HEK293 (cell line): ENCODE measurements around the gene ARID1A.

Source experiments
- BCL11A ChIP-seq: fragments of 450-650 bp; formaldehyde crosslinking; IDR thresholded peaks from 2 replicates; pipeline ENCODE4 v1.5.1; 2016; ENCODE audit warnings: low read depth, missing biosample characterization, missing genetic modification characterization
- BCL11B ChIP-seq: fragments of 450-650 bp; formaldehyde crosslinking; IDR thresholded peaks from 2 replicates; pipeline ENCODE4 v1.5.1; 2016; ENCODE audit warnings: low read depth, missing biosample characterization, missing genetic modification characterization
- FEZF1 ChIP-seq: fragments of 450-650 bp; formaldehyde crosslinking; IDR thresholded peaks from 2 replicates; pipeline ENCODE4 v1.5.1; 2016; ENCODE audit warnings: missing biosample characterization, missing genetic modification characterization
- GLI2 ChIP-seq: fragments of 450-650 bp; formaldehyde crosslinking; IDR thresholded peaks from 2 replicates; pipeline ENCODE4; 2017; ENCODE audit warnings: missing biosample characterization, missing genetic modification characterization, low read depth, borderline replicate concordance
- KLF8 ChIP-seq: fragments of 450-650 bp; formaldehyde crosslinking; IDR thresholded peaks from 2 replicates; pipeline ENCODE4 v1.5.1; 2016; ENCODE audit warnings: missing biosample characterization, missing genetic modification characterization
- PRDM6 ChIP-seq: fragments of 450-650 bp; formaldehyde crosslinking; IDR thresholded peaks from 2 replicates; pipeline ENCODE4 v1.5.1; 2017; ENCODE audit warnings: missing biosample characterization, missing genetic modification characterization
- RBAK ChIP-seq: fragments of 450-650 bp; formaldehyde crosslinking; IDR thresholded peaks from 2 replicates; pipeline ENCODE4 v1.5.1; 2016; ENCODE audit warnings: missing biosample characterization, missing genetic modification characterization
- SETDB1 ChIP-seq: IDR thresholded peaks from one replicate; pipeline ENCODE4 v1.6.1; 2017; ENCODE audit warnings: mild to moderate bottlenecking, low read length, moderate library complexity, mixed read lengths; ENCODE audit not compliant: insufficient read length
- SP3 ChIP-seq: fragments of 450-650 bp; formaldehyde crosslinking; IDR thresholded peaks from 2 replicates; pipeline ENCODE4 v1.5.1; 2016; ENCODE audit warnings: missing biosample characterization, missing genetic modification characterization
- ZBTB21 ChIP-seq: fragments of 450-650 bp; formaldehyde crosslinking; IDR thresholded peaks from 2 replicates; pipeline ENCODE4 v1.5.1; 2017; ENCODE audit warnings: missing biosample characterization, missing genetic modification characterization
- ZBTB49 ChIP-seq: fragments of 450-650 bp; formaldehyde crosslinking; IDR thresholded peaks from 2 replicates; pipeline ENCODE4 v1.5.1; 2016; ENCODE audit warnings: missing biosample characterization, missing genetic modification characterization, low read depth
- ZBTB7A ChIP-seq: fragments of 450-650 bp; formaldehyde crosslinking; IDR thresholded peaks from 2 replicates; pipeline ENCODE4 v1.5.1; 2016; ENCODE audit warnings: low read depth, missing biosample characterization, missing genetic modification characterization
- ZFP69B ChIP-seq: fragments of 450-650 bp; formaldehyde crosslinking; IDR thresholded peaks from 2 replicates; pipeline ENCODE4 v1.5.1; 2016; ENCODE audit warnings: missing biosample characterization, missing genetic modification characterization
- ZNF174 ChIP-seq: fragments of 450-650 bp; formaldehyde crosslinking; IDR thresholded peaks from 2 replicates; pipeline ENCODE4 v1.5.0; 2017; ENCODE audit warnings: missing biosample characterization, mild to moderate bottlenecking, missing genetic modification characterization
- ZNF184 ChIP-seq: fragments of 450-650 bp; IDR thresholded peaks from 2 replicates; pipeline ENCODE4 v1.5.1; 2018; ENCODE audit warnings: missing biosample characterization, mild to moderate bottlenecking, missing genetic modification characterization
- ZNF2 ChIP-seq: fragments of 450-650 bp; formaldehyde crosslinking; IDR thresholded peaks from 2 replicates; pipeline ENCODE4 v1.5.1; 2016; ENCODE audit warnings: missing biosample characterization, missing genetic modification characterization
- ZNF214 ChIP-seq: fragments of 450-650 bp; formaldehyde crosslinking; IDR thresholded peaks from 2 replicates; pipeline ENCODE4 v1.5.1; 2017; ENCODE audit warnings: missing biosample characterization, mild to moderate bottlenecking, missing genetic modification characterization, borderline replicate concordance
- ZNF23 ChIP-seq: fragments of 450-650 bp; formaldehyde crosslinking; IDR thresholded peaks from 2 replicates; pipeline ENCODE4 v1.5.1; 2016; ENCODE audit warnings: missing biosample characterization, missing genetic modification characterization, borderline replicate concordance
- ZNF324 ChIP-seq: fragments of 450-650 bp; formaldehyde crosslinking; IDR thresholded peaks from 2 replicates; pipeline ENCODE4 v1.5.1; 2016; ENCODE audit warnings: missing biosample characterization, missing genetic modification characterization
- ZNF362 ChIP-seq: fragments of 450-650 bp; formaldehyde crosslinking; IDR thresholded peaks from 2 replicates; pipeline ENCODE4 v1.5.1; 2016; ENCODE audit warnings: missing biosample characterization, missing genetic modification characterization
- ZNF37A ChIP-seq: fragments of 450-650 bp; IDR thresholded peaks from 2 replicates; pipeline ENCODE4 v1.5.1; 2018; ENCODE audit warnings: missing biosample characterization, missing genetic modification characterization
- ZNF433 ChIP-seq: fragments of 450-650 bp; formaldehyde crosslinking; IDR thresholded peaks from 2 replicates; pipeline ENCODE4 v1.5.1; 2016; ENCODE audit warnings: missing biosample characterization, missing genetic modification characterization, low read depth
- ZNF544 ChIP-seq: fragments of 450-650 bp; formaldehyde crosslinking; IDR thresholded peaks from 2 replicates; pipeline ENCODE4 v1.5.0; 2017; ENCODE audit warnings: missing biosample characterization, missing genetic modification characterization
- ZNF560 ChIP-seq: fragments of 450-650 bp; formaldehyde crosslinking; IDR thresholded peaks from 2 replicates; pipeline ENCODE4 v1.5.1; 2017; ENCODE audit warnings: missing biosample characterization, missing genetic modification characterization, borderline replicate concordance
- ZNF571 ChIP-seq: fragments of 450-650 bp; formaldehyde crosslinking; IDR thresholded peaks from 2 replicates; pipeline ENCODE4 v1.5.0; 2017; ENCODE audit warnings: missing biosample characterization, missing genetic modification characterization
- ZSCAN23 ChIP-seq: fragments of 450-650 bp; formaldehyde crosslinking; IDR thresholded peaks from 2 replicates; pipeline ENCODE4 v1.5.1; 2016; ENCODE audit warnings: missing biosample characterization, missing genetic modification characterization
- TF ChIP-seq, protein P1 (sequence below): fragments of 450-650 bp; formaldehyde crosslinking; IDR thresholded peaks from 2 replicates; pipeline ENCODE4 v1.5.1; 2016; ENCODE audit warnings: missing biosample characterization, missing genetic modification characterization
- TF ChIP-seq, protein P2 (sequence below): fragments of 450-650 bp; formaldehyde crosslinking; optimal IDR thresholded peaks from 2 replicates; pipeline ENCODE3; 2016; ENCODE audit warnings: missing biosample characterization, mild to moderate bottlenecking, missing genetic modification characterization

The ARID1A gene

DNA sequence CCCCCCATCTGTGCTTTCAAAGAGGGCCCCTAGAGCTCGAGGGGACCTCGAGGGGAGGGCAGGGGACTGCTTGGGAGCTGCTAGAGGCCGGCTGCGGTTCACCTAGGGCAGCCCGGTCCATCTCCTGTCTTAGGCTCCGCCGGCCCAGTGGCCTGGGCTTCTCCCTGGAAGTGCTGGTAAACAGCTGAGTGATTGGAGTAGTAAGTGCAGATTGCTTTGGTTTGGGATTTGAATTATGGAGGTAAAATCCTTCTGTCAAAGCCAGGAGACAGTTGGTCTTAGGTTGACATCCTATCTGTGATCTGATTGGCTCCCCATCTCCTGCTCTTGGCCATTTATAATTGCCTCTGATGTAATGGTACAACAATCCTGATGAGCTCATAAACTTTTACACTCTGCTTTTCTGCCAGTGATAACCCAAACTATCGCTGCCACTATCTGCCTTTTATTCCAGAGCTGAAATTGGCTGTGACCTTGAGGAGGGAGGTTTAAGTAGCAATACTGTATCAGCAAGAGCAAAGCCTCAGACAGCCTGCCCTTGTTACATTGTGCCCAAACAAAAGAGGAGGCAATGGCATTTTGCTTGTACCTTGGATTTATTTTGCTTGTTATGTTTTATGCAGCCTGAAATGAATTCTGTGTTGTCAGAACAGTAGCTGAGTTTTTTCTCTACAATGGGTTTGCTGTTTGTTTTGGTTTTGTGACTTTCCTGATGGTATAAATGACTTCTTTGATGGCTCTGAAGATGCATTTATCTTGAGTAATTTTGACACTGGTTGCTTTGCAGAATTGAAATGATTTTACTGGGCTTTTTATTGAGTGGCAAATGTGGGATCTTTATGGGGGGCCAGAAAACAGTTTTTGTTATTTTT is 2.4 kb downstream of the ARID1A start (continued):
- TF ChIP-seq PRDM6 (tag by site-specific recombination) (peak; percentile 95), KLF8 (peak; percentile 78; the same call in 1 of the 2 replicates), ZNF2 (tag by site-specific recombination) (0 out of 2 replicates have a peak, but pooled peaks have one; percentile 34), ZNF37A (no peak), ZNF560 (tag by site-specific recombination) (no peak), ZNF324 (tag by site-specific recombination) (peak; percentile 90; the same call in 1 of the 2 replicates), ZNF23 (tag by site-specific recombination) (no peak), SETDB1 (no peak), RBAK (tag by site-specific recombination) (no peak), BCL11A (tag by site-specific recombination) (peak; percentile 91), BCL11B (peak; percentile 74; the same call in 1 of the 2 replicates), ZNF184 (tag by site-specific recombination) (peak; percentile 64), ZNF174 (tag by site-specific recombination) (no peak), ZSCAN23 (tag by site-specific recombination) (peak; percentile 32; the same call in 1 of the 2 replicates), ZNF571 (tag by site-specific recombination) (no peak), ZBTB7A (no peak), ZNF362 (tag by site-specific recombination) (no peak), ZNF544 (tag by site-specific recombination) (no peak), ZBTB49 (no peak), ZFP69B (tag by site-specific recombination) (peak; percentile 63), FEZF1 (peak; percentile 99), ZNF433 (no peak), SP3 (tag by site-specific recombination) (no peak; the same call in 1 of the 2 replicates), ZBTB21 (tag by site-specific recombination) (peak; percentile 98), ZNF214 (tag by site-specific recombination) (no peak), GLI2 (tag by site-specific recombination) (no peak)
- TF ChIP-seq, protein P1, sequence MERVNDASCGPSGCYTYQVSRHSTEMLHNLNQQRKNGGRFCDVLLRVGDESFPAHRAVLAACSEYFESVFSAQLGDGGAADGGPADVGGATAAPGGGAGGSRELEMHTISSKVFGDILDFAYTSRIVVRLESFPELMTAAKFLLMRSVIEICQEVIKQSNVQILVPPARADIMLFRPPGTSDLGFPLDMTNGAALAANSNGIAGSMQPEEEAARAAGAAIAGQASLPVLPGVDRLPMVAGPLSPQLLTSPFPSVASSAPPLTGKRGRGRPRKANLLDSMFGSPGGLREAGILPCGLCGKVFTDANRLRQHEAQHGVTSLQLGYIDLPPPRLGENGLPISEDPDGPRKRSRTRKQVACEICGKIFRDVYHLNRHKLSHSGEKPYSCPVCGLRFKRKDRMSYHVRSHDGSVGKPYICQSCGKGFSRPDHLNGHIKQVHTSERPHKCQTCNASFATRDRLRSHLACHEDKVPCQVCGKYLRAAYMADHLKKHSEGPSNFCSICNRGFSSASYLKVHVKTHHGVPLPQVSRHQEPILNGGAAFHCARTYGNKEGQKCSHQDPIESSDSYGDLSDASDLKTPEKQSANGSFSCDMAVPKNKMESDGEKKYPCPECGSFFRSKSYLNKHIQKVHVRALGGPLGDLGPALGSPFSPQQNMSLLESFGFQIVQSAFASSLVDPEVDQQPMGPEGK (tag by site-specific recombination): peak; percentile 69; the same call in 1 of the 2 replicates
- TF ChIP-seq, protein P2, sequence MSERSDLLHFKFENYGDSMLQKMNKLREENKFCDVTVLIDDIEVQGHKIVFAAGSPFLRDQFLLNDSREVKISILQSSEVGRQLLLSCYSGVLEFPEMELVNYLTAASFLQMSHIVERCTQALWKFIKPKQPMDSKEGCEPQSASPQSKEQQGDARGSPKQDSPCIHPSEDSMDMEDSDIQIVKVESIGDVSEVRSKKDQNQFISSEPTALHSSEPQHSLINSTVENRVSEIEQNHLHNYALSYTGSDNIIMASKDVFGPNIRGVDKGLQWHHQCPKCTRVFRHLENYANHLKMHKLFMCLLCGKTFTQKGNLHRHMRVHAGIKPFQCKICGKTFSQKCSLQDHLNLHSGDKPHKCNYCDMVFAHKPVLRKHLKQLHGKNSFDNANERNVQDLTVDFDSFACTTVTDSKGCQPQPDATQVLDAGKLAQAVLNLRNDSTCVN: no peak
